ENCODE measurements around the gene OR4D1. TPM values are rescaled to one million over a fixed set of nuclear protein-coding genes. Genes with fewer than 3 reads are reported as not detected.
A peak's percentile ranks its signal among the peaks of the same experiment; 100 is the strongest.

Gene OR4D1
- total and polyA plus RNA-seq, 9 of the 15 experiments (the other 6 are each of a cell fraction or from before 2014, with no cell fraction given) = not detected

DNA sequence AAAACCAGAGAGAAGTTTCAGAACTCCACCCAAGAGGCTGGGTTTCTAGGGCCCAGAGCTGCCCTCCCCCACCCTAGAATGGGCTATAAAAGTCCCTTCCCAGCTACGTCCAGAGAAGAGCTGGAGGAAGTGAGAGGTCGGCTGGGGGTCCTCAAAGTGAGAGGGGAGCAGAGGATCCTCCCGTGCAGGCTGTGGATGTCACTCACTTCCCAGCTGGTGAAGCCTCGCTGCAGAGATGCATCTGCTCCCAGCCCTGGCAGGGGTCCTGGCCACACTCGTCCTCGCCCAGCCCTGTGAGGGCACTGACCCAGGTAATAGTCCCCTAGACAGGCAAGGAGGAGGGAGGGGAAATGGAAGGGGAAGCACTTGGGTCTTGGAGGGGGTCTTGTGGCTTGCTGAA is 44.4 kb downstream of the OR4D1 start, which contains the start of gene EPX:
Gene EPX (plus strand): TSS at position 115 of the 400 bp plus-strand sequence. CDS start 121 bp downstream, at position 236.
- H2AFZ ChIP-seq (ENCODE audit: low read depth, low read length) = peak within 1 kb of the TSS; percentile 38; the same call in 1 of the 2 replicates
- H3K36me3 ChIP-seq (ENCODE audit: control insufficient read depth, insufficient read depth, low read length) = no peaks in the 10 kb centered on the region
- BruUV-seq (replicated peaks) = no TSS peak
- CTCF ChIA-PET (ENCODE audit: low intra/inter-chr PET ratio) = no interaction called here
- FAIRE-seq (no peak), DNase-seq (ENCODE audit: extremely low read depth in 1 of 4, low spot score in 3 of 4) (no peak), ATAC-seq (no peak)
- TF ChIP-seq MCM3 (IDR thresholded peaks at IDR 0.05) (no peak), EWSR1 (IDR thresholded peaks at IDR 0.05; ENCODE audit: borderline replicate concordance, low read depth, partially characterized antibody) (no peak), YBX1 (IDR thresholded peaks at IDR 0.05) (no peak), MITF (IDR thresholded peaks at IDR 0.05) (no peak), TBL1XR1 (IDR thresholded peaks at IDR 0.05; ENCODE audit: low read length in 2 of 2) (no peak), PHB2 (IDR thresholded peaks at IDR 0.05; ENCODE audit: low read depth) (no peak), ZNF347 (CRISPR knock-in tag; IDR thresholded peaks at IDR 0.05; ENCODE audit: low read depth) (no peak), ZNF197 (CRISPR knock-in tag; IDR thresholded peaks at IDR 0.05; ENCODE audit: low read depth) (no peak), PBX2 (CRISPR knock-in tag; IDR thresholded peaks at IDR 0.05; ENCODE audit: low read depth) (no peak), PBX2 (tag; conservative IDR thresholded peaks at IDR 0.05; ENCODE audit: low read depth) (no peak), PTRF (tag; IDR thresholded peaks at IDR 0.05) (no peak)
- TF ChIP-seq, protein P1, sequence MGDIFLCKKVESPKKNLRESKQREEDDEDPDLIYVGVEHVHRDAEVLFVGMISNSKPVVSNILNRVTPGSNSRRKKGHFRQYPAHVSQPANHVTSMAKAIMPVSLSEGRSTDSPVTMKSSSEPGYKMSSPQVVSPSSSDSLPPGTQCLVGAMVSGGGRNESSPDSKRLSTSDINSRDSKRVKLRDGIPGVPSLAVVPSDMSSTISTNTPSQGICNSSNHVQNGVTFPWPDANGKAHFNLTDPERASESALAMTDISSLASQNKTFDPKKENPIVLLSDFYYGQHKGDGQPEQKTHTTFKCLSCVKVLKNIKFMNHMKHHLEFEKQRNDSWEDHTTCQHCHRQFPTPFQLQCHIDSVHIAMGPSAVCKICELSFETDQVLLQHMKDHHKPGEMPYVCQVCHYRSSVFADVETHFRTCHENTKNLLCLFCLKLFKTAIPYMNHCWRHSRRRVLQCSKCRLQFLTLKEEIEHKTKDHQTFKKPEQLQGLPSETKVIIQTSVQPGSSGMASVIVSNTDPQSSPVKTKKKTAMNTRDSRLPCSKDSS (IDR thresholded peaks at IDR 0.05; ENCODE audit: low read depth, partially characterized antibody) = no peak
- no peaks in the 10 kb centered on the region for H3K9me3 ChIP-seq (replicated peaks; ENCODE audit: control insufficient read depth, insufficient read depth, low read depth, low read length)
- in situ Hi-C loops (cut with MboI) (no loop called here), intact Hi-C loops (cut with micrococcal nuclease) (no loop called here)
- H3K27me3 ChIP-seq (ENCODE audit: control insufficient read depth in 2 of 2, insufficient read depth in 2 of 2, low read length in 2 of 2) = peaks cover 0 to 4% of the 10 kb centered on the region in 2 experiments; a peak in 2 of 5 replicates
- H3K27ac ChIP-seq (ENCODE audit: extremely low read depth, low read depth, low read length) = no peak within 1 kb of the TSS
- peaks cover 26 to 44% of the 10 kb centered on the region in 2 experiments for H3K4me1 ChIP-seq (replicated peaks in 1 of 2; ENCODE audit: control insufficient read depth in 2 of 2, insufficient read depth in 2 of 2, low read length in 2 of 2)
- POLR2A ChIA-PET = interaction anchor here (0.7 kb wide), 1 partner anchor 204 kb away, joined by 3 read pairs; no protein-coding TSS in a partner anchor
- H3K4me3 ChIP-seq = no peak within 1 kb of the TSS
- no peaks in the 10 kb centered on the region for H3K9me1 ChIP-seq (ENCODE audit: control insufficient read depth, insufficient read depth, low read length)
- WGBS (ENCODE audit: insufficient coverage, low coverage, missing lambda C conversion rate) = 35% methylated on average over 4 of the region's 6 CpGs
- H3K9ac ChIP-seq (ENCODE audit: insufficient read depth in 1 of 2, low read depth in 2 of 2, low read length in 2 of 2) = peak within 1 kb of the TSS in 1 of 2 experiments; percentile 20; a peak in 2 of 4 replicates
- no peaks in the 10 kb centered on the region; the same call in 1 of the 2 replicates for H4K20me1 ChIP-seq (replicated peaks; ENCODE audit: control insufficient read depth, insufficient read depth, low read length)
- H3K79me2 ChIP-seq (ENCODE audit: control insufficient read depth, insufficient read depth, low read length) = no peaks in the 10 kb centered on the region
- H3K4me2 ChIP-seq (ENCODE audit: insufficient read depth, low read length) = no peak within 1 kb of the TSS
